Cardiac fibroblast (primary cell): ENCODE results near the gene GRIK3.

ENCODE experiments used
- DNase-seq, 2 donors: peaks; one replicate each; pipeline versions ENCODE4 v3.0.0 to v3.0.0-alpha.2; 2010; ENCODE audit warnings: low read depth in 2 of 2
- H3K4me3 ChIP-seq, 2 donors: replicated peaks in 1 of 2; 1 replicate in 1 of 2; 2 replicates in 1 of 2; pipeline ENCODE4 v1.5.1; 2011; ENCODE audit warnings: low read depth in 2 of 2, low read length in 2 of 2, mild to moderate bottlenecking in 2 of 2, moderate library complexity in 1 of 2
- CTCF ChIP-seq: IDR thresholded peaks from one replicate; pipeline ENCODE4 v1.5.1; 2011; ENCODE audit warnings: low read depth, mild to moderate bottlenecking, low read length, inconsistent platforms

GRIK3 gene

GRCh38 chr1:36944883-36945282 lies 89.4 kb downstream of the GRIK3 start:
- H3K4me3 ChIP-seq = no peak overlapping the region
- DNase-seq = no peak
- TF ChIP-seq CTCF = no peak

GRCh38 chr1:36942148-36942547 lies 92.2 kb downstream of the GRIK3 start:
- TF ChIP-seq CTCF = no peak

GRCh38 chr1:36941316-36941978 lies 92.9 kb downstream of the GRIK3 start:
- DNase-seq = no peak
- TF ChIP-seq CTCF = no peak
- H3K4me3 ChIP-seq = no peak overlapping the region

More at GRCh38 chr1:36942148-36942547, 92.2 kb downstream of the GRIK3 start:
- no peak for DNase-seq
- H3K4me3 ChIP-seq = no peak overlapping the region

GRCh38 chr1:36938819-36939218 lies 95.5 kb downstream of the GRIK3 start:
- no peak for TF ChIP-seq CTCF
- no peak overlapping the region for H3K4me3 ChIP-seq
- DNase-seq = no peak

- no peak overlapping the region for H3K4me3 ChIP-seq
- TF ChIP-seq CTCF = no peak
- DNase-seq = no peak
These were observed 96.9 kb downstream of the GRIK3 start for GRCh38 chr1:36937371-36937770.

- no peak for DNase-seq
- no peak overlapping the region for H3K4me3 ChIP-seq
- no peak for TF ChIP-seq CTCF
These were observed 100.3 kb downstream of the GRIK3 start for GRCh38 chr1:36934061-36934460.

GRCh38 chr1:36927826-36928225 lies 106.5 kb downstream of the GRIK3 start:
- H3K4me3 ChIP-seq = no peak overlapping the region
- DNase-seq = no peak
- TF ChIP-seq CTCF = no peak
